HG03159 (cell line): ENCODE data around the gene AOPEP.

Source experiments
- ATAC-seq: cut with Tn5 transposase; IDR thresholded peaks from one replicate; pipeline ENCODE4 v1.9.1; 2021; ENCODE audit warnings: mild to moderate bottlenecking, moderate library complexity; ENCODE audit not compliant: unreplicated experiment

The AOPEP gene

DNA sequence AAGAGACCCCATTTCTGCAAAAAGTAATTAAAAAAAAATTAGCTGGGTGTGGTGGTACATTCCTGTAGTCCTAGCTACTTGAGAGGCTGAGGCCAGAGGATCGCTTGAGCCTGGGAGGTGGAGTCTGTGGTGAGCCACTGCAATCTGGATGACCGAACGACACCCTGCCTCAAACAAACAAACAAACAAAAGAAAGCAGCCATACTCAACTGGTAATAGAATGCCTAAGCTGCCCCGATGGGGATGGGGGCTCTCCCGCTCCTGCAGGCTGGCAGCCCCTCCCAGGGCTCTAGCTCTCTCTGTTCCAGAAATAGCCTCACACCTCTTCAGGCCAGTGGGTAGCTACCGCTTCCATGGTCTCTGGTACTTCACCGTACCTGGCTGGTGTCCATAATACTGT is 349.2 kb downstream of the AOPEP start:
- no peak for ATAC-seq

DNA sequence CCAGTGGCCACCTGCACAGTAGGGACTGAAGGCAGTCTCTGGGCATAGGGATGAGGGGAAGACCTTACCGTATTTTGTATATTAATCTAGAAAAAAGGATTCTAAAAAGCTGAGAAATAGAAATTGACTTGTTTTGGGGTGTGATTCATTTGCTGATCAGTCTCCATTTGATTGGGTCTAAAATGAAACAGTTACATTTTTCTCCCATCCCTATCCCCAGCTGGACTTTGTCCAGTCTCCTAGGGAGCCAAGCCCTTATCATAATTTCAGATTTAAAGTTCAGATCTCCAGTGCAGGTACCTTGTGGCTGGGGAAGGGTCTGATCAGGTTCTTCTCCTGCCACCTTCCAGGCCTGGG is 350.2 kb downstream of the AOPEP start:
- no peak for ATAC-seq

DNA sequence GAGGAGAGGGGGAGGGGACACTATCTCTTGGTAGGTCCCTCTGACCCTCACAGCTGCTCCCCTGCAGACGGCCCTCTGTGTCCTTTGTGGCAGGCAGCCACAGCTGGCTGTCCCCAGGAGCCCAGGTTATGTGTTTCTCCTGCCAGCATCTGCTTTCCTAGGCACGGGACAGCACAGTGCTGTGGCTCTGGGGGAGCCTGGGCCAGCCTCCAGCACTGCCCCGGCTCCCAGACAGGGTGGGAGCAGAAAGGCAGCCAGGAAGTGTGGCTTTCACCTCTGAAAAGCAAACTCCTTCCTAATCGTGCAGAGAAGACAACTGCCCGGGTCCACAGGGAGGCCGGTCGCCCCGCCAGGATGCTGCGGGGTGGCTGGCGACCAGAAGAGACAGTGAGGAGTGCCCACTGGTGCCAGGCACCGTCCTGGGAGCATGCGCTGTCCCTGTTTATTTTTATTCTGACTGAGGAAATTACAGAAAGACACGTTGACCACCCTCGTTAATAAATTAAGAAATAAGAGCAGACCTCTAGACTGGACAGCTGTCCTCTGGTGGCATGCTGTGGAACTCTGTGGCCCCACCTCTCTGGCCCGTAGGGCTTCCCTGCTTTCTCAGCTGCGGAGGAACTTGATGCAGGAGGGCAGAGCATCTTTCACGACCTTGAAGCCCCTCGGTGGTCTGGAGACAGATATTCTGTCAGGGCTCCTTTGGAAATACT is 350.7 kb downstream of the AOPEP start:
- no peak for ATAC-seq

DNA sequence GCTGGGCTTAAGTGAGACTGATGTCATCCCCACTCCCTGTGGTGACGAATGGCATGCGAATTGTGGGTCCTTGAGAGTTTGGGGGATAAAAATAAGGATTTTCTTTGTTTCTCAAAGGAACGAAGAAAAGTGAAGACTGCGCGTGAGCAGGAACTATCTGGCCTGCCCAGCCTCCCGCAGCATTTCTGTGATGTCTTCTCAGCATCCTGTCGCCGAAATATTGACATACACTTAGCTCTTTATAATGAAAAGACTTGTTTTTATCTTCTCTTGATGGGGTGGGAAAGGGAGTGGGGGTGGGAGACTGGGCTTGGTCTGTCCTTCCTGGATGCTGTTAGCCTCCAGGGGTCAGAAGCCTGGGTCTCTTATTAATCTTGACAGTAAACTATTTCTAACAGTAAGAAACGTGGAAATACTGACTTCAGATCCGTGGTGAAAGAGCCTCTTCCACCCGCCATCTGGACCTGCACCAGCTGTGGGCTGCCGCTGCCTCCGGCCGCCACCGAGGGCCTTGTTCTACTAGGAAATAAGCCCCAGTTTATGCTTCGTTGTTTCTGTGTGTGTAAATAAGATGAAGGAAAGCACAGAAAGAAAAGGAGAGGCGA is 351.4 kb downstream of the AOPEP start:
- ATAC-seq, result no peak

DNA sequence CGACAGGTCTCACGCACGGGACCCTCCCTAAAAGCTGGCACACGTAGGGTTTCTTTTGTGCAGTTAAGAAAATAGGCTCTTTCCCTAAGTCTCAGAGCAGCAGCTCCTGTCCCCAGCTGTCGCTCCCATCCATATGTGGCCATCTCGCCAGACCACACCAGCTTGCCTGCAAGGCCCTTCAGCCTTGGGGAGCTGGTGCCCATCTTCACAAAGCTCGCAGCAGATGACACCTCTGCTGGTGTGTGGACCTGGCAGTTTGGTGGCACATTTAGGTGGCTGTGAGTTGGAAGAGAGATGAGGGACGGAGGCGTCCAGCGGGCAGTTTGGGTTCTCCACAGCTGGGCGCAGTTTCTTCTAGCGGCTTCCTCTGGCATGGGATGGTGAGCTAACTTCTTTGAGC is 352.0 kb downstream of the AOPEP start:
- no peak for ATAC-seq

DNA sequence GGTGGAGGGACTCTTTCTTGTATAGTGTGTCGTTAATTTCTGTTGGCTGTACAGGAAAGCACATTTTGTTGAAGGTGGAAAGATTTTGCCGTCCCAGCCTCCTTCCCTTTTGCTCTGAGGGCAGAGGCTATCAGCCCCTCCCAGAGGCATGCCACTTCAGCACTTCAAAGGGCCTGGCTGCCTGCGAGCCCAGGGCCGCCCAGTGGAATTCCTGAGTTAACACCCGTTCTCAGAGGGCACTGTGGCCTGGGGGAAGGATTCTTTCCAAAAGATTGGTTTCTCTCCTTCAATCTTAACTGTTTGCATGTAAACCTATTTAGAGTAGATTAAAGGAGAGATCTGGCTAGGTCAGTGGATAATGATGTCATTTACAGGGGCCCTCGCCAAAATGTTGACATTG is 352.4 kb downstream of the AOPEP start:
- ATAC-seq, result no peak

DNA sequence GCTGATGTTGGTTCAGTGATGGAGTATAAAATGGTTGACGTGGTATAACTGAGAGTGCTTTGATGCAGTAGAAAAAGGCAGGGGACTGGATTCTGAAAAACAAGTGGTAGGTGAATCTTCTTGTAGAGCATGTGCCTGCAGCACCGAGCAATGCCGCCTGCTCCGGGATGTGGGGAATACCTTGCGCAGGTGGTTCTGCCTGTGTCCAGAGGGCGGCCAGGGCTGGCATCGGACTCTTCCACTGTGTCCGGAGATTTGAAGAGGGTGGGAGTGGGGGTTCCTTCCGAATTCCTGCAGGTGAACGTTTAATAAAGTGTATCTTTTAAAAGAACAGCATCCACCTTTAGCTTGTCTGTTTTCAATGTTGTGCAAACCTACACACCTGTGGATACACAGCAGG is 353.0 kb downstream of the AOPEP start:
- ATAC-seq, result no peak

DNA sequence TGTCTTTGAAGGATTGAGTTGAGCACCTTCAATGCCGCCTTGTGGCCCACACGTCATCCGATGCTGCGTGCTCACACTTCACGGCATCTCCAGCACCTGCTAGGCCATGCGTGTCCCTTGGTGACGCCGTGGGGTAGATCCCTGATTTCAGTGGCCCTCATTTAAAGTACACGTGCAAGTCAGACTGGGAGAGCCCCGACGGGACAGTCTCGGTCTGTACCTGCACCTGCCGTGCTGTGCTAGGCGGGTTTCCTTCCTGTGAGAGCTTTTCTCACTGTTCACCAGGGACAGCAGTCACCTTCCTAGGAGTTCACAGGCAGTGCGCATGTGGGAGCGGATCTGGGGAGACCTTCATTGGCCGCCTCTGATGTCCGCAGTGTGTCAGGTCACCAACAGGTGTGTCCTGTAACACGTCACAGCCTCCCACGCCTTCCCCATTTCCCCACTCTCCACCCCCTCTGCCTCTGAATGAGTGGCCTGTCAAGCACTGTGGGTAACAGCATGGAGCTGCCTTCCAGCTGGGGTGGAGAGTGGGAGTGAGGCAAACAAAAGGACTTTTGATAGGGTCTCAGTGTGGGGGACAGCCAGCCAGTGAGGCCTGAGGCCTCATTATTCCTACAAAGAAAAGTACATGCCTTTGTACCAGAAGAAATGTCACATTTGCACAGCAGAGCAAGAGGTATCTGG is 354.6 kb downstream of the AOPEP start:
- no peak for ATAC-seq

DNA sequence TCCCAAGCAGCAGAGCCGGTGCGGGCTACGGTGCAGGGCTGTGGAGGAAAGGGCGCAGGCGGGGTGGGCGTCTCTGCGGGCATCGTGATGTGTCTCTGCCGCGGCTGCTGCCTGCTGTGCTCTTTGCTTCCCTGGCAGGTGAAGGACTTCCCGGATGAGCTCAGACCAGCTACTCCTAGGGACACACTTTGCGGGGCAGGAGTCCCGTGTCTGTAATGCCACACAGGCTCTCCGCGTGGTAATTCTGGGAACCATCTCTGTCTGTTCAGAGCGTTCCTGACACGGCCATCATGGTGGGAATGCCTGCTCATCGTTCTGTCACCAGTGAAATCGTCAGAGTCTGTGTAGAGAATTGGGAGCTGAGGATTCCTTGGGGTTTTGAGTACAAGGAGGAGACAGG is 355.5 kb downstream of the AOPEP start:
- ATAC-seq, result no peak

DNA sequence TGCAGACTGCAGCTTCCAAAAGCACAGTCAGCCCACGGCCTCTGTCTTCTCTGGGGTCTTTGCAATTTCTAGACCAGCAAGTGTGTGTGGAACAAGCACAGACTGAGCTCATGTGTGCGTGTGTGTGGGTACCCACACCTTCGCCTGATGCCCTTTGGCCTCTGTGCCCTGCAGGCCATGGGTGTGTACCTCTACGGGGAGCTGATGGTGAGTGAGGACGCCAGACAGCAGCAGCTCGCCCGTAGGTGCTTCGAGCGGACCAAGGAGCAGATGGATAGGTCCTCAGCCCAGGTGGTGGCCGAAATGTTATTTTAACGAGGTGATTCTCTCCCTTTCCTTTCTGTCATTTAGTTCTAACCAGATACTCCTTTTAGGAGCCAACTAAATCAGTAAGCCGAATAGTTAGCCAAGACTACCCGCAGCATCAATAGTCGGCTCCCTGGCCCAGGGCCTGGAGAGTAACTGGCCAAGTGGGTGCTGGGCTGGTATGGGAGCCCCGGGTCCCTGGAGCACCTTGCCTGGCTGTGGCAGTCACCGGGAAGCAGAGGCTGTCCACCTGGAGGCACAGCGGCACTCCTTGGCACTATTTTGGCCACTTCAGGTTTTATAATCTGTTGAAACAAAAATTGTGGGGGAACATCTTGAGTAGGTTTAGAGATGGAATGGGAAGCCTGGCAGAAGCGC is 356.0 kb downstream of the AOPEP start:
- no peak for ATAC-seq

DNA sequence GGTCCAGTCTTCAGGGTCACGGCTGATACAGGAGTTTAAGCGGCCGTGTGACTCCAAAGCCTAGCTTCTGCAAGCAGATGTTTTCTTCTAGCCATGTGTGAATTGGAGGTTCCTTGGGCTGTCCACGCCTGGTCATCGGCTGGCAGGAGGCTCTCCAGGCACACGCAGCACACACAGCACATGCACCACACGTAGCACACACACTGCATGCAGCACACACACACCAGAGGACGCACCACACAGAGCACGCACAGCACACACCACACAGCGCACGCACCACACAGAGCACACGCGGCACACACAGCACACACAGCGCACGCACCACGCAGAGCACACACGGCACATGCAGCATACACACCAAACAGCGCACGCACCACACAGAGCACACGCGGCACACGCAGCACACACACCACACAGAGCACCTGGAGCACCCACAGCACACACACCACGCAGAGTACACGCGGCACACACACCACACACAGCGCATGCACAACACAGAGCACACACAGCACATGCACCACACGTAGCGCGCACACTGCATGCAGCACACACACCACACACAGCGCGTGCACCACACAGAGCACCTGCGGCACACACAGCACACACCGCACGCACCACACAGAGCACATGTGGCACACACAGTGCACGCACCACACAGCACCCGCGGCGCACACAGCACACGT is 356.7 kb downstream of the AOPEP start:
- no peak for ATAC-seq

DNA sequence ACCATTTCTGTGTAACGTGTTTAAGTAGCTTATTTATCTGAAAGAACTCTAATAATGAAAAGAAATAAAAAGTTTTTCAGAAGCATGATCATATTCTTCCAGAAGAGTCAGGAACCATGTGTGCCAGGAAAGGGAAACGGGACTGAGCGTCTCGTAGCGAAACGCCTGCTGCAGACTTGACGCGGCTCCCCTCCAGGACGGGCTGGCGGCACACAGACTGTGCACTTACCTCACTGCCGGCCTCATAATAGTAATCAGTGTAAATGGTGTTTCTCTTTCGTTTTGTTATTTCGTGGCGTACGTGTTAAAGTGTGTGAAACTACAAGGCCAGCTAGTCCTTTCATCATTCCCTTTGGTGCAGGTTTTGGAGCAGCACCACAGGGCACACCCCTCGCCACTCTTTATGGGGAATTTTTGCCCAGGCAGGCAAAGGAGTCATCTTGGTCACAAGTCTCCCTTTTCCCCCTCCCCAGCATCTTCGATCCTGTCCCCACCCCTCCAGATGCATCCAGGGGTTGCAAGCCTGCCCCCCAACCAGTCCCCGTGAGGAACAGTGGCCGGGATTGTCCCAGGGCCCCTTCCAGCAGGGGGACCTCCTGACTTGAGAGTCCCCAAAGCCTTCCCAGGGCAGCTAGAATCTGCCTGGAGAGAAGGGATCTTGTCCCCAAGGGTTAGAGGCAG is 357.9 kb downstream of the AOPEP start:
- ATAC-seq, result no peak

DNA sequence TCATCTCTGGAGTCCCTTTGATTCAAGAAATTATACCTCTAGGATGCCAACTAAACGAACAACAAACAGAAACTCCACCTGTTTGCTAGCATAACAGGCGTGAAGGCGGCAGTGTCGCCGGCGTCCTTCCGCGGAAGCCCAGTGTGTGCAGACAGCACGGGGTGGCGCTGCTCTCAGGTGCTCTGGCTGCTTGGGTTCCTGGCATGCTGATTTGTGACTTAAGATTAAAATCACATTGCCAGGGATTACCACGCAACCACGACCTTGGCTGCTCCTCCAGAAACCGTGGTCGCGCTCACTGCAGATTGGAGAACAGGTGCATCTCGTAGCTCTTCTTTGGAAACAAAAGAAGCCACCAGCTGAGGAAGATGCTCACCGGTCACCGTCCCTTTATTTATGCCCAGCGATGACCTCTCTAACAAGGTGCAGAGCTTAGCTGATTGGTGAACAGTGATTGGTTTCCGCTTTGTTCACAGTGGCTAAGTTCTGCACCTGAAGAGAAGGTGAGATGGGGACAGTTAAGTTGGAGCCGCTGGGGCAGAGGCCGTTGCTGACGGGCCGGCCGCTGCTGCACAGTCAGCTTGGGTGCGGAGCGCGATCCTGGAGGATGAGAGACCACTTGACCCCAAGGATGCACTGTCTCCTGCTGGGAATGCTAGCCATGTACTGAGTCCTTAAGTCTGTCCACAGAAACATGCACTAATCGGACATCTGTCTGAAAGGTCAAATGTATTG is 358.7 kb downstream of the AOPEP start:
- ATAC-seq, result no peak

DNA sequence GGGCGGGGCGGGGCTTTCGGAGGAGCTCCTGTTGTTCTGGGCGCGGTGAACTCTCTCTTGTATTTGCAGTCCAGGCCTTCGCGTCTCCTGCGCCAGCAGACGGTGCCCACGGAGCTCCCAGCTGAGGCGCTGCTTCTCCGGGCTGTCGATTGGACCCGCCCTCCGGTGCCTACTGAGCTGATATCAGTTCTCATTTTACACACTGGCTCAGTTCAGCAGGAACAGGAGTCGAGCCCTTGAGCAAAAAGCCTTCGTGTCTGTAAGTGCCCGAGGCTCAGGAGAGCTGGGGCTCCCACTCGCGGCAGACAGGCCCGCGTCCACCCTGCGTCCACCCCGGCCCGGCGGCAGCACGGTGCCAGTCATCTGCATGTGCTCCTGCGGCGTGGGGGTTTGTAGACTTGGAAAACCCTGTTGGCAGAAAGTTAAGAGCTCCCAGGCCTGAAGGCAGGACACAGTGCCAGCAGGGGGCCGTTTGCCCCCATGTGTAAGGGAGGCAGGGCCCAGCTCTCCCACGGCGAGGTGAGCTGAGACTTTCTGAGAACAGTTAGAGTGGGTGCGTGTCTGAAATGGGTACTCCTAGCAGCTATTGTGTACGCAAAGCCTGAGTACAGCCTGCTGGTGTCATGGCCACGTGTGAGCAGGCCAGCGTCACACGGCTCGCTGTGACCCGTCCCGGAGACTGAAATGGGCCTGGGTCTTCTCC is 359.5 kb downstream of the AOPEP start:
- no peak for ATAC-seq

DNA sequence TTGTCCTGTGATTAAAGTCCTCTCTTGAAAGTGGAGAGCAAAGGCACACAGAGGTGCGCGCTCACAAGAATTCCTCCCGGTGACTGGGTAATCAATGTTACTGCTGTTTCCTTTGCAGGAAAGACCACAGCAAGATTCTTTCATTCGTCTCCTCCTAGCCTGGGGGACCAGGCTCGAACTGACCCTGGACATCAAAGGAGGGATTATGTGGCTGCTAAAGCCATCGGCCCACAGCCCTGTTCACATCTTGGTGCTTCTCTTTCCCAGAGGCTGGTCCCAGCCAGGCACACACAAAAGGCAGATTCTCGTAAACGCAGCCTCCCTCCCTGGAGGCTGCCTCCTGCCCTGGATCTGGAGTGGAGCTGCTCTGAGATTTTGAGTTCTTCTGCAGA is 360.1 kb downstream of the AOPEP start:
- no peak for ATAC-seq

DNA sequence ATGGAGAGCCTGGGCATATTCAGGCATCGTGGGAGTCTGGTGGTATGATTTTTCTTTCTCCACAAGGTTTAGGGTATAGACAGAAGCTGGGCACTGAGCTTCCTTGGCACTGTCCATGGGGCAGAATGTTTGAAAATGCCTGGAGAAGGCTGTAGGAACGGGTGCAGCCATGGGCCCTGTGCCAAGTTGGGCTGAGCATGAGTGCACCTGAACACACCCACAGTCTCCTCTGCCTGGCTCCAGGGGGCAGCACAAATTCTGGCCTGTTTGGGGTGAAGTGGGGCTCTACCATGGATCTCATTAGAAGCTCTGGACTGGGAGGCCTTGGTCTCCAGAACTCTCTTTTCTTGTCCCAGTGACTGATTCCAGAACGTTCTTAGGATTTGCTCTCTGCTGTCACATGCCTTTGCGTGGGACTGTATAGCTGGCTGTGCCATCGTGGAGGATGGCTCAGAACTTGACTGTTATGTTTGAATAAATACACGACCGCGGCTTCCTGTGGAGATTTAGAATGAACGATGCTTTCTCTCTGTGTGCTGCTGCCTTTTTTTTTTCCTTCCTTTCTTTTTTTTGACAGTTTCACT is 361.3 kb downstream of the AOPEP start:
- ATAC-seq, result no peak

DNA sequence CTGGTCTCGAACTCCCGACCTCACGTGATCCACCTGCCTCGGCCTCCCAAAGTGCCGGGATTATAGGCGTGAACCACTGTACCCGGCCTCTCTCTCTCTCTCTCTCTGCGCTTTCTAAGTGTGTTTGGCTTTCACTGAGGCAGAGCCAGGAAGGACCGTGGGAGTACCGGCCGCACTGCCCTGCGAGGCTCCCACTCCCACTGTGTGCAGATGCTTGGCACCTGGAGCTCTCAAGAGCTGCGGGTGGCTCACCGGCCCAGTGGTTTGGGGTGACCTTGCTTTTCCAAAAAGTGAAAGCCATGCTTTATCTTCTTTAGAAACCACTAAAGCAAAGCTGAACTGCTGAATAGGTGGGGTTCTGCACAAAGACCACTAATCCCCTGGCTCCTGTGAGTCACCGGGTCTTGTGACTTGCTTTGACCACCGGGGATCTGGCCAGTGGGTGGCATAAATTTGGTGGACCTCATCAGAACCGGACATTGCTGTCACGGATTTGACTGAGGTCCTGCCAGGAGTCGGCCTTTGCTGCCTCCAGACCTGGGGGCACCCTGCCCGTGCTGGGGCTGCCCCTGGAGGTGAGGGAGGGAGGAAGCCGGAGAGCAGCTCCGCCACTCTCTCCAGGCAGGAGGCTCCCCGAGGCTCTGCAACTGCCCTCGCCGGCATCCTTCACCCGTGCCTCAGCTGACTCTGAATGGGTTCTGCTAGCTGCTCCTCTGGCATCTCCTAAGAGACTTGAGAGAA is 362.1 kb downstream of the AOPEP start:
- no peak for ATAC-seq

DNA sequence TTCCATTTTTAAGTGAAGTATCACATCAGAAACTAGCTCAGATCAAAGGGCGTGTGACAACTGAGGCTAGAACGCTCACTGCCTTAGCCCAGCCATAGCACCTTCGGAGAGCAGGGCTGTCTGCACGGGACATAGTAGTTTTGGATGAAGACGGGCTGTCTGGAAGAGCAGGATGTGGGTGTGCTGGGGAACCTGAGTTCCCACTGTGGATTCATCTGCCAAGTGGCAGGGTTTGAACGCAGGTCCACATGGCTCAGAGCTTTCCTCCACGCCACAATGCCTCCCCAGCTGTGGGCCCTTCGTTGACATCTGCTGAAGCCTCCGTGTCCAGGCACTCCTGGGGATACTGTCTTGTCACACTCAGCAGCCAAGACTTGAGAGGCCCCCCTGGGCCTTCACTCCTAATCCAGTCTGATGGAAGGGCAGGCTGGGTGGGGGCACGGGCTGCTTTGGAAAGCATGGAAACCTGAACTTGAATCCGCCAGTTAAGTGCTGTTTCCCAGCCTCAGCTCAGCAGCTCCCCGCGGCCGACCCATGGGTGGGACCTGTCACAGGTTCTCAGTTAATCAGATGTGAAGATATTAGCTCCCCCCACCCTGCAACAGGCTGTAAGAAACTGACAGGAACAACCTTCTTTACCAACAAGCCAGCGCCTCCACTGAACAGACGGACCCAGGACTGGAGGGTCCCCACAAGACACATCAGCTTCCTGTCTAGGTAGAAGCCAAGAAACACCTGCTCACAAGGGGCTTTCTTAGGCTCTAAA is 362.9 kb downstream of the AOPEP start:
- ATAC-seq, result no peak
